Hematopoietic multipotent progenitor cell (in vitro differentiated cells): ENCODE results near the gene HOXA5. TPM values are rescaled to one million over a fixed set of nuclear protein-coding genes. Genes with fewer than 3 reads are reported as not detected.

Experiments
- DNase-seq, 3 donors: peaks; one replicate each; pipeline ENCODE4 v3.0.0-alpha.2; 2011 to 2015; ENCODE audit warnings: low read depth in 2 of 3, low spot score in 2 of 3
- total RNA-seq: library from RNA; depleted of rRNA; stranded (reverse); fragments of >200 nt; gene quantifications from one replicate; pipeline ENCODE4 v1.2.3, GENCODE V29; 2012

The HOXA5 gene
- total RNA-seq, 1 donor: 30.4 TPM

DNA sequence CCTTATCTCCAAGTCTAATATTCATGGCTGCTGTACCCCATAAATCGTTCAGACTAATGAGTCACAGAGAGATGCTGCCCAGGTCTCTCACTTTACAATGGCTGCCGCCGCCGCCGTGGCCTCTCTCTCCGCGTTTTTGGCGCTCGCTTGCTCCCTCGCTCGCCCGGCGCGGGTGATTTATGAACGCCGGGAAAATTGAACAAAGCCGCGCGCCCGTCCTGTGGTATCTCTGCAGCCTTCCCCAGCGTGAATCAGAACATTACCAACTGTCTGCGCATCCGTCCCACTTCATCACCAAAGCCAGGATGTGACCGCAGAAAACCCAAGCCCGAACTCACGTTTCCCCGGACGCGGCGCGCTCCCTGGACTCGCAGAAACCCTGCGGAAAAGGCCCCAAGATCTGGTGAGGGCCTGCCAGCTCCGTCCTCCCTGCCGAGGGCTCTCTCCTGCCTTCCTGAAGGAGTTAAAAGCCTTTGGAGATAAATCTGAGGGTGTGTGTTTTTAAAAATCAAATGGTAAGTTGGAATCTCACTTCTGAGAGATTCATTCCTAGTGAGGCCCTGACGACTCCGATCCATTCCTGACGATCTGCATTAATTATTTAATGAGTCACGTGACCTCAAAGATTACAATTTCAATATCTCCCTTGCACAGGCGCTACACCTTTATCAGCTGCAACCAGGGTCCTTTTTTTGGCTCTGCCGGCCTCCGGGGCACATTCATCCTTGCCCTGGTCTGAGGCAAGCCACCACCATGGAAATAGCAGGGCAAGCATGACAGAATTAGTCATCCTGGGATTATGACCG is 19.2 kb downstream of the HOXA5 start:
- DNase-seq: no peak

DNA sequence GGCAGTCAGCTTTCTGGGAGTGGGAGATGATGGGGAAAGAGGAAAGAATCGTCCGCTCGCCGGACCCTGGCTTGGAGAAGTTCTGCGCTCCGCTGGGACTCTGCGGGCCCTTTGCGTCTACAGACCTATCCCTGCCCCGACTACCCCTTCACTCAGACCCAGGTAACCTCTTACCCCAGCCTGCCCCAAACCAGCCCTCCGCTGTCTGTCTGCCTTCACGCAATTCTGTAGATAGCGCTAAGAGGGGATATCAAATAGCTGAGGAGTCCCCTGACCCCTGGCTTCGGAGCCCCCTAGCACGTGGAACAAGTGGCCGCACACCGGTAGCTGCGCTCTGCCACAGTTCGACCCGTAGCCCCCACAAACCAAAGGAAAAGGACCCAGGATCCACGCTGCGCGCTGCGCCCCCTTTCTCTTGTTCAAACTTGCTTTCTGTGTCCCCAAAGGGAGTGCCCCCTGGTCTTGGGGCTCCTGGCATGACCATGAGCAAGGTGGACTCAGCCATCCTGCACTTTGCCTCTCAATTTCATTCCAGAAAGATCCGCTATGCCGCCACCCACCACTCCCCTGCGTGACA is 19.9 kb downstream of the HOXA5 start:
- DNase-seq: no peak

DNA sequence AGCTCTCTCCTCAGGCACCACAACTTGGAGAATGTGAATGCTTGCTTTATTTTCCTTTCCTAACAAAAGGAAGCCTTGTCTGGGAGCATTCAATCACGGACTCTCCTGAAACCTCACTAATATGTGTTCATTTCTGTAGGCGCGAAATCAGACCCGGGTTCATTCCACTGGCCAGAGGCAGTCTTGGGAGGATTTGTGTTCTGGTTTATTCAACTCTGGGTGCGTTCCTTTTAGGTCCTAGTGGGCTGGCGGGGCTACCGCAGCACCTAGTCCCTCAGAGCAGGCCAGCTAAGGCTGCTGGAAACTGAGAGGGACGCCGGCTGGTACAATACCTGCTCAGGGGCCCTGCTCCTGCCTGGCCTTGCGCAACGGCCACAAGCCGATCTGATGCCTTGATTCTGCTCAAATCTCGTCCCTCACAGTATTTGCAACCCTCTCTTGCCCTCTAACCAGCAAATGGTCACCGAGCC is 20.4 kb downstream of the HOXA5 start:
- DNase-seq: no peak

DNA sequence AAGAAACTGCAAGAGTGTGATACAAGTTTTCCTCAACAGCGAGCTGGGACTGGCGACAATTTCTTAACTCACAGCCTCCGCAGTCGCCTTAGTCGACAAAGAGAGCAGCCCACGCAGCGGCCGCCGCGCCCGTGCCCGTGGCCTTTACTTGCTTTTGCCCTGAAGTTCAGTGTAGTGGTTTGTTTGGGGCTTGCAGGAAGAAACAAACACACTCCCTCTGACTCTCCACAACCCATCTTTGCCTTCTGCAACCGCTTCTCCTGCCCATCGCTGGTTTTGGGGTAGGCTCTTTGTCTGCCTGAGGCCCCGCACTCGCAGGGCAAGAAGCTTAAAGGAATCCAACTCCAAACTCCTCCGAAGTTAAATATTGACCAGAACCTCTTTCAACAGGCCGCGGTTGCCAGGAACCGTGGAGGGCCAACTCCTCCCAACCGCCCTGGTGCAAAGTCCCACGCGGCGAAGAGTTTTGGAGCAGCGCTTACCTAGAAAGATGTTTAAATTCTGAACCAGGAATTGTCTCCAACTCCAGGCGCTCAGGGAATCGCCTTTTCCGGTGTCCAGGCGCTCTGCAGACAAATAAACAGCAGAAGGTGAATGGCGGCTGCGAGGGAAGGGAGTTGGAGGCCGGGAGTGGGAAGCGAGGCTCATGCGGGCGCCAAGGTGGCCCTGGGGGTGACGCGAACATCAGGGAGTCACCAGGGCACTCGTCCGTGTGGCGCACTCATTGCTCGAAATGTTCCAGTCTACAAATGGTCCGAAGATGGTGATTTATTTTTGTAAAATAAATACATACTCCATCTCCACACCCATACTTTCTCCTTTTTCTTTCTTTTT is 21.2 kb downstream of the HOXA5 start:
- DNase-seq: no peak

DNA sequence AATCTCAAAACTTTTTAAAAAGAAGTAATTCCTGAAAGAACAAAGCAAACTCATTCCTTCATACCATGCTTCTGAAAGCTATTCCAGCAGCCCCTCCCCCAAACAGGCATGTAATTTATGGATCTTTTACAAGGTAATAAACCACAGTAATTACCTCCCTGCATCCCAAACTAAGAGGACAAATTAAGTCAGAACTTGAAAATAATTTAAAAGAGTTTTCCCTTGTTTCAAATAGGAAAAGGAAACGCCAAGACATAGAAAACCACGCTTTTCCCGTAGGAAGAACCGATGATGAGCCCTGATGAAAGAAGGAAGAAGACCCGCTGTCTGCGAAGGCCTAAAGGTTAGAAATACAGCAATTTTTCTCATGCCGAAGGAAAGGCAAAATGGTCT is 21.8 kb downstream of the HOXA5 start:
- no peak for DNase-seq

DNA sequence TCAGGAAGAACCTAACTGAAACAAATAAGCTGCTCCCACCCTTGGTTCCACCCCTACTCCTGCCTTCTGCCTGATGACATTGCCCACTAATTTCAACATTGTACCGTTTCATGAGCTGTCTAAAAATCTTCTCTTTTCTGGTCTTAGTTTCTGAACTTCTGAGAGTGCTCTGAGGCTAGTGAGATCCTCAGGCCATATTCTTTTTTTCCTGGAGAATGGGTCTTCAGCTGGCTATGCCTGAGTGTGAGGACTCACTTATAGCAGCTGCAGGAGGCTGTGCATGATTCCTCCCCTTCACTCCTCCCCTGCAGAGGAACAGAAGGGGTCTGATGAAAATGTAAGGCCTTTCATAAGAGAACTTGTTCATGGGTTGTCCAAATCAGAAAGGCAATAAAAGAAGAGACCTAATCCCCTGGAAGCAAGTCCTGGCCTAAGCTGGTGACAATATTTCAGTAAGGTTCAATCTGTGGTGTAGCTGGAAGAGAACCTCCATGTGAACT is 24.0 kb downstream of the HOXA5 start:
- DNase-seq: no peak

DNA sequence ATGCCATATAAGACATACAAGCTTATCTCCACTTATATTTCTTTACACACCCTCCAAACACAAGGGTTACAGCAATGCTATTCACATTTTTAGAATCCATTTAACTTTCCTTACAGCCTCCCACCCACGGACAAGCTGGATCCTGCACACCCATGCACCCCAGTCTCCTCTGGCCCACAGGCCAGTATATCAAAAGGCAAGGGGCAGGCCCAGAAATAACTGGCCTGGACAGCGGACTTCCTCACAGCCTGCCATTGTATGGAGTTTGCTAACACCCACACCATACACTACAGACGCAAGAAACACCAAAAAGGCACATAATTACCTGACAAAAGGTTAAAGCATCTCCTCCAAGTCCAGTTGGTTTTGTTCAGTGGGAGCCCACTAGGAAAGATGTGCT is 24.9 kb downstream of the HOXA5 start:
- no peak for DNase-seq

DNA sequence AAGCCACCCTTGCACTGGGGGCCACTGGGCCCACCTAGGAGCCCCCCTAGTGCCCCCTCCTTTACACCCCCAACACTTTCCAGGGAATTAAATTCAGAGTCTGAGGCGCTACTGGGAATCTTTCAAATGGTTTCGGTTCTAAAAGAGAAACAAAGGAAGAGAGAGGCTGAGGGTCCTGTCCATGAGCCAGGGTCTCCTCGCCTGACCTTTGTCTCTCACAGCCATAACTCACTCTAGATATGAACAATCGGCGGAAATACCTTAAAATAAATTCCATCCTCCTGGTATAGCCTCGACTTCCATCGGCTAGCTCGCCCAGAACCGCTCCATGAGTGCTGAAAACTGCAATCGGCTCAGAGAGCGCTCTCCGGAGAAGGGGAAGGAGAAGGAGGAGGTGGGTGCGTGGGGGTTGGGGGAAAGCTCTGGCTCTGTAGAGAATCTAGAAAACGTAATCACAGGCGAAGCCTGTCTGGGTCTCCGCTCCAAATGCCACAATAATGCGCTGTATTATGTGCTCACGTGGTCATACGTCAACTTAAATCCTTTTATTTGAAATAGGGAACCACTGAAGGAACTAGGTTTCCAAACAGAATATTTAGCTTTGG is 25.5 kb downstream of the HOXA5 start:
- DNase-seq: no peak

DNA sequence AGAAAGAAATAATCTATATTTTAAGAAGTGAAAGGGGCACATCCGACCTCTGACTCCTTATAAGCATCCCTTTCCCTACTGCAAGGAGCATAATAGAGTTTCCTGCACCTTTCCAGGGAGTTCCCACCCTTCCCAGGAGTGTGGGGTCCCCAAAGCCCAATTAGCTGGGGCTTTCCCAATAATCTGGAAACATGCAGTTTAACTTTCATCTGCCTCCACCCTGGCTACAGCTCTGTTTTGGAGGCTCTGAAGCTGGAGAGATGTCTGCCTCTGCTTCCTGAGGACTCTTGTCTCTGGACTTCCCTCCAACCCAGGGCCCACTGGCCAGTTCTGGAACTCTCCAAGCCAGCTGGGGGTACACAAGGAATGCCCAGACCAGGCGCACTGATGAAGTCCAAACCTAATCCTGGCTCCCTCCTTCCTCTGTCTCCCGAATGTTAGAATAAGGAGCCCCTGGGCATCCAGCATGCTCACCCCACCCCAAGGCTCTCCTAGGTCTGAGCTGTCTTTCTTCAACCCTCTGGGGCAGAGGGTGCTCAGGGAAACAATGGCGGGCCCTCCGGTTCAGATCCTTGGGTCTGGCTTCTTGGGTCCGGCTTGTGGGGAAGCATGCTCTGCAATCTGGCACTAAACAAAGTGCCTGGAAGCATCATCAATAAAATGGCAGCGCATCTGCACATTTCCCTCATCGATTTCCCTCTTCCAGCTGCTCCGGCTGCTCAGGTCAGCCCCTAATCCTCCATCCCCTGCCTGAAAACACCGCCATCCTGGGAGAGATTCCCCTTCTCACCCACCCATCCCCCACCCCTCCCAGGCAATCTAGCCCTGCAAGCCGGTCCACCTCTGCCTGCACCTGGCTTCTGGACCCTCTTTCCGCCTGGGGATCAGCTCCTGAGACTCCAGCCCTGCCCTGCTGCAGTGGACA is 26.3 kb downstream of the HOXA5 start:
- DNase-seq: no peak

DNA sequence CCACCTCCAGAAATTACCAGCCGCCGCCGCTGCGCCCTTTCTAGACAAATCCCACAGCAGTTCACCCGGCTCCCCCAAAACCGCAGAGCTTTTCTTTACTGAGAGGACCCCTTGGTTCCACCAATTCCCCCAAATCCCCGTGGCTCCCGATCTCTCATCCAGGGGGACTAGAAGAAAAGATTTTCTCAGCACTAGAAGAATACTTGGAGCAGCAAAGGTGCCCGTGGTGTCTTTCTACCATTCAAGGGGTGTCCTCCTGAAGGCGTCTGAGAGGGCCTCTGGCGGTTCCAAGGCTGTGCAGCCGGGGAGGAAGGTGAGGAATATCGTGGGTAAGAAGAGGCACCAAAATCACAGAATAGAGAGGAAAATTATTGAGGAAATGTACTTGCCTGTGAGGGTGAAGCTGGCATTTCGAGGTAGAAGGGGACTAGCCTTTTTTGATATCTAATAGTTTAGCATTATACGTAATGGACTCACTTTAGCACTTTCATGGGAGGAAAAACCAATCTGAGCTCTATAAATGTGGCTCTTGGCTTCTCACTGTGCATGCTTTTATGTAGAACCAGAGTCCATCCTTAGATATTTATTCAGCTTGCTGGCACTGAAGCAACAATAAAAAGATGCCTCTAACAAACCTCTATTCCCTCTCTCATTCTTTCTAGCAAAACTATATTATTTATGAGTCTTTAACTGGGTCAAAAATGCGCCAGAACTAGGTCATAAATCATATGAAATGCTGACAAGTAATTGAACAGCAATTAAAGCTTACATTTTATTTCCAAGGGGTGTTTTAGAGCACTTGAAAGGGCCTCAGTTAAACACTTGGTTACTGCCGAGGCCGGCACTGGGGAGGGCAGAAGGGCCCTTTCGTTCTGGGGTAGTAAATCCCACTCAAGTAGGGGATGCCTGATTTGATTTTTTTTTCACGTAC is 27.2 kb downstream of the HOXA5 start:
- DNase-seq: no peak

DNA sequence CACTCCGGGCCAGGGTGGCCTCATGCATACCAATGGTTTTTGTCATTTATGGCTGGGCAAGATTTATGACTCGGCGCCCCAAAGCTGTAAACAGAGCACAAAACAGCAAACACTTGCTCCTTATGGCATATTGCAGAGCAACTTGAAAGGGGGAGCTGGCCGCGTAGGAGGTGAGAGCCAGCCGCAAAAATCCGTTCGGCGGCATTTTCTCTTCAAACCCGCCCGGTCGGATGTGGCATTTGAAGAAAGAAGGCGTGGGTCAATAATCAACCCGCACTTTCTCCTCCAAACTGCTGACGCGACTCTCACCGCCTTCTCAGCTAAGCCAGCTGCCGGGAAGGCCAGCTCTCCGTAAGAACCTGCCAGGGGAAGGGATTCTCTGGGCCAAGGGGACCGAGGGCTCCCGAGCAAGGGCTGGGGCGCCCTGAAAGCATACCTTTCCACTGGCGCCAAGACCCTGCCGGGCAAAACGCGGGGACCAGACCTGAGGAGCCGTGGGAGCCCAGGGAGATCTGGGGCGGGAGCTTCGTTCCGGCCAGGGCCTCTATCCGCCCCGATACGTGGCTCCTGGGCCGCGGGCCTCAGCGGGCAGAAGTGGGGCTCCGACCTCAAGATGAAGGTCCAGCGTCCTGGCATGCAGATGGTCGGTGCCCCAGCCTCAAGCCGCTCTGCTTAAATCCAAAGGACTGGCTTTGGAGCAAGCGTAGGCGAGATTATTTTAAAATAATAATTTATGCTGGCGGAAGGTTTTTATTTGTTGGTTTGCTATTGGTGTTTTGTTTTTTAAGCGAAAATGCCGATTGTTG is 28.1 kb downstream of the HOXA5 start:
- no peak for DNase-seq

DNA sequence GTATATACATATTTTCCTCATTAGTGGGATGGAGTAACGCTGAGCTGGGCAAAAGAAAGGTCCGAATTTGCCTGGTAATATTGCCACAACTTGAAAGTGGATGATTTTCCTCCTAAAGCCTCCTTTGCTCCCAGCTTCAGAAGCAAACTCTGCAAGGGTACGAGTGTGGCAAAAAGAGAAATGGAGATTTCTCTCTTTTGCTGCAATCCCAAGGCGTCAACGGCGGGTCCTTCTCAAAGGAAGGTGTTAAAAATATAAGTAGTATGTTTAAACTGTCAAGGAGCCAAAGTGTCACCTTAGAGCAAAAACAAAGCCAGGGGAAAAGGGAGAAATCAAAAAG is 28.6 kb downstream of the HOXA5 start:
- DNase-seq: no peak

DNA sequence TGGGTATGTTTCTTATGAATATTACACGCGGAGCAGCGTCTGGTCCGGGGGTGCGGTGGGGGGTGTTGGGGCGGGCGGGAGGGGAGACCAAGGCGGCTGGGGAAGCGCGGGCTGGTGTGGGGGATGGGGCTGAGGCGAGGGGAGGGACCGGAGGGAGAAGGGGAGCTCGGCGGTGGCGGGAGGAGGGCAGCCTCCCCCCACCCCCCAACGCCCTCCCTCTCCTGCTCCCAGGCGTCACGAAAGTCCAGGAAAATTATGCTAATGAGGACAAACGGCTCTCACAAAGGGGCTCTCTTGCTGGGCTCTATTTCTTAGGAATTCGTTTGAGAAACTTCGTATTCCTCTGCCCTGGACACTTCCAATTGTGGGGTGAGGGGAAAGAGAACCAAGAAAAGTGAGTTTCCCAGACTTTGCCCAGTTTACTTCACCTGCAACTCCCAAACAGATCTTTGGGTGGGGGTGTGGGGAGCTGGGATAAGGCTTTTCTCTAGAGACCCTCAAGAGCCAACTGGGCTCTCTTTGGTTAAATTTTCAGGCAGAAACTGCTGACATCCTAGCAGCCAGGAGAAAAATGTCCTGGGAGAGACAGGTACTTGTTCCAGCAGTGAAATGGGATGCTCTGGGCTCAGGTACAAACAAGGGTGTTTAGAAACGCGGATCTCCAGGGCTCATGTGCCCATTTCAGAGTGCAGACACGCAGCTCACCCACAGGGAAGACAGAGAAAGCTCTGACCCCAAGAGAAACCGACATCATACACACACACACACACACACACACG is 29.3 kb downstream of the HOXA5 start:
- no peak for DNase-seq

DNA sequence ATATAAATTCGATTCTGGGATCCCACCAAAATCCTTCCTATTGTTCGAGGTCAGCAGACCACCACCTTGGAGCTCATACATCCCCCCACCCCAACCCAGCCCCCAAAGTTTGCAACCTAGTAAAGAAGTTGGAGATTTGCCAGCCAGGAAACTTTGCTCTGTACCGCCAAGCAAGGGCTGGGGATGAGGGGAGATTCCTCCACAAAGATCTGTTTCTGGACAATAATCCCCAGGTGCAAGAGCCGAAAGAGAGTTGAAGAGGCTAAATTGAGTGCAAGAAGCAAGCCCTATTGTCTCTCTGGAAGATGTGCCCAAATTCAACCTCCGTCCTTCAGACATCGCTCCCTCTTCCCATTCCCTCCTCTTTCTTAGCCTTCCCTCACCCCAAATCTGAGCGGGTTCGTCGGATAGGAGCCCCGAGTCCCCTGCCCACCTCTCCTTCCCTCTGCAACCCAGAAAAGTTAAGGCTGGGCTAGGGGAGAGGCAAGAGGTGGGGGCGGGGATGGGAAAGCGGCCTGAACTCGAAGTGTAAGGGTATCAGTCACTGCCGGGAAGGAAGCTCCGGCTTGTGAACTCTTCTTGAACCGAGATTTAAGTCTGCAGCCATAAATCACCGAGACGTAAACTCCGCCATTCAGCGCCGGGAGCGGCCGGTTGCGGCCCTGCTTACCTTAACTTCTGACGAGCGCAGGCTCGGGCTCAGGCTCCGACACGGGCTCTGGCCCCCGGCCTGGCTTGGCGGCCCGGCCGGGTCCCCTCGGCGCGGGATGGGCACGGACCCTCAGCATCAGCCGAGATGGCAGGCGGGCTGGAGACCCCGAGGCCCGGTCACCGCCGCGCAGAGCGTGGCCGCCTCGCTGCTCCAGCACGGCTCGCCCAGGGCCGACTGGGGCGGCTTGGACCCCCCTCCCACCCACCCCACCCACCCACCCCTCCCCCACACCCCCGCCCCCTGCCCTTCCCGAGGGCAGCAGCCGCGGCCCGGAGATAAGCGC is 30.2 kb downstream of the HOXA5 start:
- DNase-seq: no peak

DNA sequence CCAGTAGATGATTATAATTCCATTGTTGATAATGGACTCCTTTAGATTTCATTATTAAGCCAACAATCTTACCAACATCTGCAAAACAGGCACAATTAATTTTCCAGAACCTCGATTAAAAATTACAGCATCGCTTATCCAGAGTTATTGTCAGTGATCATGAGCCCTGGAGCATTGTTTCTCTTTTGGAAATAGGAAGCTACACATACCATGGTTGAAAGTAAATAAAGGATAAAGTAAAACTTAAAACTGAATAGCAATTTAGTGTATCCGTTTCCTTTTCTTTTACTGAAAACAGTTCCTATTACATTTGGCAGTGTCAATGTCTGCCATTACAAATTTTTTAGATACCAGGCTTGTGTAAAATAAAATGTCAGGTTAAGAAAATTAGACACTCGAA is 31.1 kb downstream of the HOXA5 start:
- DNase-seq: no peak

DNA sequence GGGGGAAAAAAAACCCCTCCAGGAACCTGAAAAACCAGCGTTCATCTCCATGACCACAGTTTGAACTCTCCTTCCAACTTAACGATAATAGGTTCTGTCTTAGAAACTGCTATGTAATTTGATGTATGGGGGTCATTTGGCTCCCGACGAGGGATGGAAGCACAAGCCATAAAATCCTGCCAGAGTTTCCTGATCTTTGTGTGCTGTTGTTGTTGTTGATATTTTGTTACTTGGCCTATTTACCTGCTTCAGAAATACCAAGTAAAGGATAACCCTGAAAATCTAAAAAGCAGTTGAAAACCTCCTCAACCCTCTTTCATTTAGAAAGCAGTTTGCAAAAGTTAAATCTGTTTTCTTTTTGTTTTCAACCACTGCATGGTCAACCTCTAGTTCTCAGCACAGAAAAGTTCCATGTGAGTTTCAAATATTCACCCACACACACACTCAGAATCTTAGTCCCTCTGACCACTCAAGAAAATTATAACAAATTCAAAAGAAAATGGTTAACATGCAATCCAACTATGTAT is 31.7 kb downstream of the HOXA5 start:
- no peak for DNase-seq
